GM04504 (cell line): ENCODE measurements around the gene TMEM131.
"Not testable (repeated sequence)": the region's sequence is repeated elsewhere in the genome, so short reads cannot be mapped to it uniquely, and the experiment has no call there.

Source experiments
- DNase-seq: peaks from one replicate; pipeline ENCODE4 v3.0.0-alpha.2; 2012; ENCODE audit warnings: low read depth

The TMEM131 gene

DNA sequence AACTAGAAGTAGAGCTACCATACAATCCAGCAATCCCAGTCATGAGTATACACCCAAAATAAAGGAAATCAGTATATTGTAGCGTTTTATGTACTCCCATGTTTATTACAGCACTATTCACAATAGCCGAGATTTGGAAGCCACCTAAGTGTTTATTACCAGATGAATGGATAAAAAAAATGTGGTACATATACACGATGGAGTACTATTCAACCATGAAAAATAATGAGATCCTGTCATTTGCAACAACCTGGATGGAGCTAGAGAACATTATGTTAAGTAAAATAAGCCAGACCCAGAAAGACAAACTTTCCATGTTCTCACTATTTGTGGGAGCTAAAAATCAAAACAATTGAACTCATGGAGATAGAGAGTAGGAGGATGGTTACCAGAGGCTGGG lies 131.9 kb downstream of the TMEM131 start:
- DNase-seq = no peak

DNA sequence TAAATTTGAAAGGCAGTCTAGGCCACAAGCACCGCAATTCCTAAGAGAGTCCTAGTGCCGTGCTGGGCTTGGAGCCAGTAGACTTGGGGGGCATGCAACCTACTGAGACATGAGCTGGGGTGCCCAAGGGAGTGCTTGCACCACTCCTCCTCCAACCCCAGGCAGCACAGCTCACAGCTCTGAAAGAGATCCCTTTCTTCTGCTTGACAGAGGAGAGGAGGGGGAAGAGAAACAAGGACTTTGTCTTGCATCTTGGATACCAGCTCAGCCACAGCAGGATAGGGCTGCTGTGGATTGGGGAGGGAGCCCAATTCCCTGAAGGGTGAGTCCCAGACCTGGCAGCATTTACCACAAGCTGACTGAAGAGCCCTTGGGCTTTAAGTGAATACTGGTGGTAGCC lies 134.6 kb downstream of the TMEM131 start:
- DNase-seq = no peak

- no peak for DNase-seq
These were observed 137.3 kb downstream of the TMEM131 start for GRCh38 chr2:97858442-97858841.

DNA sequence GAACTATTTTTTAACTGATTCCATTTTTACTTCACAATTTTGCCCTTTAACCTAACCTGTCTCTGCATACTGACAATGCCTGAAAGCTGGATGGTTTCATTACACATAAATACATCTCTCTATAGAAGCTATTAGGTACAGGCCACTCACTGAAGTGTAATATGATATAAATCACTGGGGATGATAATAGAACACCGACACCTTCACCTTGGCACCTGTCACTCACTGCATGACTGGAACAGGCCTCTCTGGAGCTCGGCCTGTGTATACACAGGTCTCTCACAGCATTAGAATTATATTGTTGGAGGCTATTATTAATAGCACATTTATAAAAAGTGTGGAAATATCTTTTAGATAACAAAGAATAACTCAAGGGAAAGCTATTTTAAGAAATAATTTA lies 138.2 kb downstream of the TMEM131 start:
- DNase-seq = no peak

DNA sequence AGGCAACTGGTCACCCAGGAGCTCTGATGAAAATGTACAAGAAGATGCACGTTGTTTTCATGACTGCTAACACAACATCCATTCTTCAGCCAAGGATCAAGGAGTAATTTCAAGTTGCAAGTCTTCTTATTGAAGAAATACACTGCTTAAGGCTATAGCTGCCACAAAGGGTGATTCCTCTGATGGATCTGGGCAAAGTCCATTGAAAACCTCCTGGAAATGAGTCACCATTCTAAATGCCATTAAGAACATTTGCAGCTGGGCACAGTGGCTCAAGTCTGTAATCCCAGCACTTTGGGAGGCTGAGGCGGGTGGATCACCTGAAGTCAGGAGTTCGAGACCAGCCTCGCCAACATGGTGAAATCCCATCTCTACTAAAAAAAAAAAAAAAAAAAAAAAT lies 142.7 kb downstream of the TMEM131 start:
- DNase-seq = not testable (repeated sequence)

DNA sequence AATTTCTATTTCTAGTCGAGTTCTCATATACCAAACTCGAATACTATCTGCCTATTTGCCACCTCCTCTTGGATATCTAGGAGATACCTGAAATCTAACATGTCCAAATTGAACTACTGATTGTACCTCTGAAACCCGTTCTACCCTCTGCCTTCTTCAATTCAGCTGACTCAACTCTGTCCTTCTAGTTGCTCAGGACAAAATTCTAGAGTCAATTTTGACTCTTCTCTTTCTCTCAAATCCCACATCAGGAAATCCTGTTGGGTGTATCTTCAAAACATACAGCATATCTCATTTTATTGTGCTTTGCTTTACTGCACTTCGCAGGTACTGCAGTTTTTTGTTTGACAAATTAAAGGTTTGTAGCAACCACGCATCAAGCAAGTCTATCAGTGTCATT lies 144.6 kb downstream of the TMEM131 start:
- no peak for DNase-seq

- DNase-seq = no peak
These were observed 145.7 kb downstream of the TMEM131 start for GRCh38 chr2:97849881-97850528.

DNA sequence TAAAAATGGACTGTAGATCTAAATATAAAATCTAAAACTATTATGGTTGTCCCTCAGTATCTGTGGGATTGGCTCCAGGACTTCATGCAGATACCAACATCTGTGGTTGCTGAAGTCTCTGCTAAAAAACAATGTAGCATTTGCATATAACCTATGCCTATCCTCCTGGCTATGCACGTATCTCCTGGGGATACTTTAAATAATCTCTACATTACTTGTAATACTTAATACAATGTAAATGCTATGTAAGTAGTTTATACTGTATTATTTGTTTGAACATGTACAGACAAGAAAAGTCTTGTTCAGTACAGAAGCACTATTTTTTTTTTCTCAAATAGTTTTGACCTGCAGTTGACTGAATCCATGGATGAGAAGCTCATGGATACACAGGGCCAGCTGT lies 147.4 kb downstream of the TMEM131 start:
- no peak for DNase-seq

DNA sequence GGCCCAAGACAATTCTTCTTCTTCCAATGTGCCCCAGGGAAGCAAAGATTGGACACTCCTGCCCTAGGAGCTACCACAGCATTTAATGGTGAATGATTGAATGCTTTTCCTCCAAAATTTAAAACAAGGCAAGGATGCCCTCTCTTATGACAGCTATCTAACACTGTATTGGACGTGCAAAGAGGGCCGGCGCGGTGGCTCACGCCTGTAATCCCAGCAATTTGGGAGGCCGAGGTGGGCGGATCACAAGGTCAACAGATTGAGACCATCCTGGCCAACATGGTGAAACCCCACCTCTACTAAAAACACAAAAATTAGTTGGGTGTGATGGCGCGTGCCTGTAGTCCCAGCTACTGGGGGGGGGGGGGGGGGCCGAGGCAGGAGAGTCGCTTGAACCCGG lies 149.0 kb downstream of the TMEM131 start:
- not testable (repeated sequence) for DNase-seq

GRCh38 chr2:97845818-97846217 lies 149.9 kb downstream of the TMEM131 start:
- DNase-seq = no peak

GRCh38 chr2:97845133-97845532 lies 150.6 kb downstream of the TMEM131 start:
- no peak for DNase-seq

GRCh38 chr2:97844311-97844859 lies 151.4 kb downstream of the TMEM131 start:
- DNase-seq = no peak

DNA sequence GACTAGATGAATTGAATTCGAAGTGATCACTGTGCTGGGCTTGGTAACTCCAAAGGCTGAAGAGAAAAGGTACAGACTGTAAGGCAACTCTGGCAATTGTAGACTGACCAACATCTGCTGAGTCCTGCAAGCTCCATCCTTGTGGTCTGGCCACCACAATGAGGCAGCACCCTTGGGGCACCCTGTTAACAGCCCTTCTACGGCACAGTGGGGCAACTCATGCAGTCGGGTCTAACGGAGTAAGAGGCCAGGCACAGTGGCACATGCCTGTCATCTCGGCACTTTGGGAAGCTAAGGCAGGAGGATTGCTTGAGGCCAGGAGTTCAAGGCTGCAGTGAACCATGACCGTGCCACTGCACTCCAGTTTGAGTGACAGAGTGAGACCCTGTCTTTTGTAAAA lies 155.6 kb downstream of the TMEM131 start:
- no peak for DNase-seq

DNA sequence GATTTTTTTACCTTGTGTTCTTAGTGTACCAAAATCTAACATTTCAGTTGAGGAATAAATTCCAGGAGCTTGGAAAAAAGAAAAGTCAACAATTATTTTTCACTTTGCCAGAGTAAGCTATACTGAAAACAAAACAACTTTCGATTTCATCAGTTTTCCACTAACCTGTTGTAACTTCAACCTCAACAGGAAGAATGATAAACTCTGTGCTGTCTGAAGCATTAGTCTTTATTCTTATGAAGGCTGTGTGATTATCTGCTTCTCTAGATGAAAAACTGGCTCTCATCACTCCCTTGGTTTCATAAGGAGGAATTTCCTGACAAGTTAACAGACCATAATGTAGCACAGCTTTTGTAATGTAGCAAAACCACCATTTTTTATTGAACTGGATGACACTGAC lies 161.1 kb downstream of the TMEM131 start:
- DNase-seq = no peak

DNA sequence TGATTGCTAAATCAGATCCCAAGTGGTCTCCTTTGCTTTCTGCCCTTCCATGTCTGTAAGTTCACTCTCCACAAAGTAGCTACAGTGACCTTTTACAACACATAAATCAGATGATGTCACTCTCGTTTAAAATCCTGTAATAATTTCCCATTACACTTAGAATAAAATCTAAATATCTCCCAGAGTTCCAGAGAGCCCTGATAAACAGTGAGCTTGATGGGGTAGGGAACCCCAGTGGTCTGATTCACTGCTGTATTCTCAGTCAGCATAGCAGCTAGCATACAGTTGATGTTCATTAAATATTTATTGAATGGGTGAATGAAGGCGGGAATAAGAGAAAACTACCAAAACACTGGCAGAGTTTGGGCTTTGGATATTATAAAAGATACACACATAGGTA lies 164.6 kb downstream of the TMEM131 start:
- DNase-seq = no peak

- DNase-seq = not testable (repeated sequence)
These were observed 166.5 kb downstream of the TMEM131 start for GRCh38 chr2:97829255-97829654.

DNA sequence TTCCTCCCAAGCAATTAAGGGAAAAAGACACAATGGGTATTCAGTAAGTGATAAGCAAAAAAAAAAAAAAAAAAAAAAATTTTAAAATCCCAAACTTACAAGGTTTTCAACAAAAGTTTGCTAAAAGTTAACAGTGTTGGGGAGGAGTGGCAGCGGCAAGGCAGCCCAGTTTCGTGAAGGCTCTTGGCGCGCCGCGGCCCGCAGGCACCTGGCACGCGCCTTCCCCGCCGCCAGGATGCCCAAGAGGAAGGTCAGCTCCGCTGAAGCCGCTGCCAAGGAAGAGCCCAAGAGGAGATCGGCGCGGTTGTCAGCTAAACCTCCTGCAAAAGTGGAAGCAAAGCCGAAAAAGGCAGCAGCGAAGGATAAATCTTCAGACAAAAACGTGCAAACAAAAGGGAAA lies 168.7 kb downstream of the TMEM131 start:
- DNase-seq = not testable (repeated sequence)

DNA sequence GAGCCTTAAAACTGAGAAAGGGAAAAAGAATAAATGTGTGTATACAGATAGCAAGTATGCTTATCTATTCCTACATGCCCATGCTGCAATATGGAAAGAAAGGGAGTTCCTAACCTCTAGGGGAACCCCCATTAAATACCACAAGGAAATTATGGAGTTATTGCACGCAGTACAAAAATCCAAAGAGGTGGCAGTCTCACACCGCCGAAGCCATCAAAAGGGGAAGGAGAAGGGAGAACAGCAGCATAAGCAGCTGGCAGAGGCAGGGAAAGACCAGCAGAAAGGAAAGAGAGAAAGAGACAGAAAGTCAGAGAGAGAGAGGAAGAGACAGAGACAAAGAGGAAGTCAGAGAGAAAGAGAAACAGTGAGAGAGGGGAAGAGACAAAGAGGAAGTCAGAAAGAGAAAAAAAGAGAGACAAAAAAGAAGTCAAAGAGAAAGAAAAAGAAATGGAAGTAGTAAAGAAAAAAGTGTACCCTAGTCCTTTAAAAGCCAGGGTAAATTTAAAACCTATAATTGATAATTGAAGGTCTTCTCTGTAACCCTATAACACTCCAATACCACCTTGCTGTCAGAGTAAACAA lies 169.4 kb downstream of the TMEM131 start:
- not testable (repeated sequence) for DNase-seq

GRCh38 chr2:97824011-97824410 lies 171.7 kb downstream of the TMEM131 start:
- not testable (repeated sequence) for DNase-seq

GRCh38 chr2:97821862-97822261 lies 173.9 kb downstream of the TMEM131 start:
- not testable (repeated sequence) for DNase-seq

DNA sequence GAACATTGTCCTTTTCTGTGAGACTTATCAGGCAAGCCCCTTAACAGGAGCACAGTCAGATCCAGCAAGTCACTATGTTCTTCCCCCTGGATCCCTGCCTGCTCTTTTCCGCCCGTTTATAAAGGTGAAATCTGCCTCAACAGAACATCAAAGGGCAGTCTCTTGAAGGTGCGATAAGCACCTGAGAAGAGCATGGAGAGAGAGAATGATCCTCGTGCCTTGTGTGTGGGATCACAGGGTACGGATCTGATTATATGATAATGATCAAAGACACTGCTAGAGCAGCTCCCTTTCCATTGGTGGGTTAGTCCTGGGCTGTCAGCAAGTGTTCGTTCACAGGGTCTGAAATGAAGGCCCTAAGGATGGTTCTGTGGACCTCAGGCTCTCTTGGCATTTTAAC lies 176.0 kb downstream of the TMEM131 start:
- DNase-seq = no peak

DNA sequence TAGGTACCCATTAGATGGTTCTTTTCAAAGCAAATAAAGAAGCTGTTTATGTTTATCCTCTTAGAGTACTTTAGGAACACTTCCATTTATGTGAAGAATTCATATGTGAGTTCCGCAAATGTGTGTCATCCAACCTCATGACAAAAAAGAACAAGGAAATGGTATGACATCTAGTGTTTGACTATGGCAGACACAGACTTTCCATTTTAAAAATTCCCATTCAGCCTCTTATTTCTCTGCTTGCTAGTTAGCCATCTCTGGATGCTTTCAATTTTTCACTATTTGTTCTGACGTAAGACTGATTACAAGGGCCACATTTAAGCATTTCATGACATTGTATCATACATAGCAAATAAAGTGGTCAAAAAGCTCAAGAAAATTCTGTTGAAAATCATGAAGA lies 179.3 kb downstream of the TMEM131 start:
- no peak for DNase-seq

DNA sequence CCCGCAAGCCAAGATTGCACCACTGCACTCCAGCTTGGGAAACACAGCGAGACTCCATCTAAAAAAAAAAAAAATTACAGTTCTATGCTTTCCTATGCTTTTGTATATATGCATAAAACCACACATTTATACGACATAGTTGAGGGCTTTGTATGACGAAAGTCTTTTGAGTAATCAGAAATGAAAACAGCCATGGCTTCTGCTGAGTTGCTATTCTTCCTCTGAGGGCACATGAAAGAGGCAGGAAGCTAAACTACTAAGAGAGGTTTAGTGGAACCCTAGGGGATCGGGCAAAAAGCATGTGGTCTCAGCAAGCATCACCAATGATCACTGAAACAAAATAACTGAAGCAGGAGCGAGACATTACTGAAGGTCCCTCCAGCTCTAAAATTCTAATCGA lies 182.8 kb downstream of the TMEM131 start:
- no peak for DNase-seq

DNA sequence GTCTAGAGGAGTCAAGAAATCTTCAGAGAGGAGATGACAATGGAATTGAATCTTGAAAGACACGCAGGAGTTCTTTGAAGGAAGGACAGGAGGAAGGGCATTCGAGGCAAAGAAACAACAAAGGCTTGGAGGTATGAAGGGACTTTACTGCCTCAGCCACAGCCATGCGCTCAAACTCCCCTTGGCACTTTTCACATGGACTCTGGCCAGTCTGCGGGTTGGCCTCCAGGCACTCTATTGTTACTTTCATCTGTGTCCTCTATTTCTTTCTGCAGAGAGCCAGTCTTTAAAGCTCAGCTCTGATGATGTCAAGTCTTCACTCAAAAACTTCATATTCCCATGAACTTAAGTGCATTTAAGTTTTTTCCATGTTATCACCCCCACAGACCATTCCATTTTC lies 186.9 kb downstream of the TMEM131 start:
- no peak for DNase-seq
